HepG2 (cell line): ENCODE data around the gene F7. TPM values are rescaled to one million over a fixed set of nuclear protein-coding genes. Genes with fewer than 3 reads are reported as not detected.

Experiments used
- BRCA1 ChIP-seq: sonication (generic); formaldehyde crosslinking; IDR thresholded peaks from 2 replicates; pipeline ENCODE4 v1.4.0; 2020; ENCODE audit warnings: missing genetic modification reagents
- CCDC6 ChIP-seq: sonication (generic); formaldehyde crosslinking; IDR thresholded peaks from 2 replicates; pipeline ENCODE4 v1.8.1; 2022; ENCODE audit warnings: mild to moderate bottlenecking, missing genetic modification reagents, moderate library complexity
- DR1 ChIP-seq: sonication (generic); formaldehyde crosslinking; IDR thresholded peaks from 2 replicates; pipeline ENCODE4 v1.8.0; 2021; ENCODE audit warnings: mild to moderate bottlenecking, missing genetic modification reagents, inconsistent platforms
- FOXJ3 ChIP-seq: sonication (generic); formaldehyde crosslinking; IDR thresholded peaks from 2 replicates; pipeline ENCODE4 v1.4.0; 2020; ENCODE audit warnings: missing genetic modification reagents, mild to moderate bottlenecking, borderline replicate concordance
- RFXANK ChIP-seq: IDR thresholded peaks from 2 replicates; pipeline ENCODE4 v1.6.1; 2016
- SMC3 ChIP-seq: IDR thresholded peaks from 2 replicates; pipeline ENCODE4 v1.6.1; 2011; ENCODE audit warnings: low read length, improper control_type of control experiment
- ZNF572 ChIP-seq: sonication (generic); formaldehyde crosslinking; IDR thresholded peaks from 2 replicates; pipeline ENCODE4 v1.5.1; 2020; ENCODE audit warnings: mild to moderate bottlenecking, missing genetic modification reagents
- polyA plus RNA-seq, 8 experiments: library from polyadenylated mRNA; depleted of rRNA in 3 of 8; stranded (reverse) in 7 of 8; unstranded in 1 of 8; fragments of >200 nt; fragmentation: Illumina TruSeq in 4 of 8; extraction: Trizol in 4 of 8; gene quantifications; 2 replicates each; pipeline versions ENCODE4 v1.2.1 to v1.2.3, GENCODE V29; 2011 to 2016; ENCODE audit warnings: low read depth in 4 of 8, missing spikeins in 1 of 8, mixed read lengths in 1 of 8; ENCODE audit not compliant: insufficient read depth in 1 of 8
- total RNA-seq, 5 experiments: library from RNA; depleted of rRNA; stranded (reverse); fragments of >200 nt; fragmentation: Illumina TruSeq; extraction: Trizol; gene quantifications; 2 replicates each; pipeline ENCODE4 v1.2.3, GENCODE V29; 2016; ENCODE audit warnings: low read depth in 1 of 5
- TF ChIP-seq, protein P1 (sequence below): sonication (generic); formaldehyde crosslinking; IDR thresholded peaks from 2 replicates; pipeline ENCODE4 v1.9.0; 2021; ENCODE audit warnings: missing genetic modification reagents, mild to moderate bottlenecking, borderline replicate concordance
- TF ChIP-seq, protein P2 (sequence below): sonication (generic); formaldehyde crosslinking; IDR thresholded peaks from 2 replicates; pipeline ENCODE4 v1.4.0; 2020; ENCODE audit warnings: mild to moderate bottlenecking, missing genetic modification reagents
- TF ChIP-seq, protein P3 (sequence below): sonication (generic); formaldehyde crosslinking; IDR thresholded peaks from 2 replicates; pipeline ENCODE4 v1.5.0; 2020; ENCODE audit warnings: missing genetic modification reagents, mild to moderate bottlenecking, borderline replicate concordance
- TF ChIP-seq, protein P4 (sequence below), 2 experiments: sonication (generic) in 1 of 2; formaldehyde crosslinking in 1 of 2; IDR thresholded peaks; 2 replicates each; pipeline versions ENCODE4 v1.5.1 to v1.6.1; 2011 to 2020; ENCODE audit warnings: borderline replicate concordance in 1 of 2, low read depth in 1 of 2, low read length in 1 of 2, mild to moderate bottlenecking in 1 of 2, missing genetic modification reagents in 1 of 2, moderate library complexity in 1 of 2
- TF ChIP-seq, protein P5 (sequence below): sonication (generic); formaldehyde crosslinking; IDR thresholded peaks from 2 replicates; pipeline ENCODE4 v1.5.1; 2020; ENCODE audit warnings: missing genetic modification reagents, mild to moderate bottlenecking, borderline replicate concordance
- TF ChIP-seq, protein P6 (sequence below): sonication (generic); formaldehyde crosslinking; IDR thresholded peaks from 2 replicates; pipeline ENCODE4 v1.9.0; 2021; ENCODE audit warnings: missing genetic modification reagents, borderline replicate concordance

Gene F7
- total and polyA plus RNA-seq, 2 of the 13 experiments (the other 11 are each of a cell fraction or from before 2014, with no cell fraction given), result 12.6 to 26.5 TPM

DNA sequence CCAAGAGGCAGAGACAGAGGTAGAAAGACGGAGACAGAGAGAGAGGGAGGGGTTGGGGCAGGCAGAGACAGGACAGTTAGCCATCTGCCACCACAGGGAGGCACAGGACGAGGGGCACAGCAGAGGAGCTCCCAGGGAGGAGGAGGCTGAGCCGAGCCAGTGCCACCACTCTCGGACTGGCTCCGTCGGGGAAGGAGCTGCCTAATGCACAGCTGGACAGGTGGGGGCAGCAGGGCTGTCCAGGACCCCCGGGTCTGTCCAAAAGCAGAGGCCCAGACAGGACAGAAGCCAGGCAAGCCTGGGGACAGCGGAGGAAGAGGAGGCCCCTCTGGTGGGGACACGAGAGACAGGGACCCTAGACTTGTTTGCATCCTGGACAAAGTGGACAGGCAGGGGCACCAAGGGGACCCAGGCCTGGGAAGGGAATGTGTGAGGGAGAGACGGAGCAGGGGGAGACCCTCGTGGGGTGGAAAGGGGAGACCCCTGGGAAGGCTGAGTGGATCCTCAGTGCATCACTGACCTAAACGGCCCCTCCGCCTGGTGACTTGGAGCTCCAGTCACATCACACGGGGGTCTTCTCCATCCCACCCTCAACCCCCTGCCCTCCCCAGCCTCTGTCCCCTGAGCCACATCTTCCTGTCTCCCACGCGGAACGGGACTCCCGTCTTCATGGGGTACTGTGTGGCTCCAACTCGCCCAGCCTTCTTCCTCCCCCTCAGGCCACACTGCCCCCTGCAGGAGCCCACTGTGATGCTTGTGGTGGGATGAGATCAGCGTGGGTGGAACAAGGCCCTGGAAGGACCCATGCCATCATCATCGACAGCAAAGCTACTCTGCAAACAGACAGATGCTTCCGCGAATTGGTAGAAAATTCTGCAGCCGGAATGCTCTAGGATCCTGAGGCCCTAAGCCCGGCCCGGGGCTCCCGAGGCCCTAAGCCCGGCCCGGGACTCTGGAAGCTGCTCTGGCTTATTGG, 17.9 kb downstream of the F7 start (continued):
- TF ChIP-seq, protein P1, sequence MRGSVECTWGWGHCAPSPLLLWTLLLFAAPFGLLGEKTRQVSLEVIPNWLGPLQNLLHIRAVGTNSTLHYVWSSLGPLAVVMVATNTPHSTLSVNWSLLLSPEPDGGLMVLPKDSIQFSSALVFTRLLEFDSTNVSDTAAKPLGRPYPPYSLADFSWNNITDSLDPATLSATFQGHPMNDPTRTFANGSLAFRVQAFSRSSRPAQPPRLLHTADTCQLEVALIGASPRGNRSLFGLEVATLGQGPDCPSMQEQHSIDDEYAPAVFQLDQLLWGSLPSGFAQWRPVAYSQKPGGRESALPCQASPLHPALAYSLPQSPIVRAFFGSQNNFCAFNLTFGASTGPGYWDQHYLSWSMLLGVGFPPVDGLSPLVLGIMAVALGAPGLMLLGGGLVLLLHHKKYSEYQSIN (CRISPR knock-in tag), result no peak
- TF ChIP-seq SMC3, result peak; percentile 73
- TF ChIP-seq CCDC6 (CRISPR knock-in tag), result no peak
- no peak for TF ChIP-seq DR1 (CRISPR knock-in tag)
- TF ChIP-seq, protein P2, sequence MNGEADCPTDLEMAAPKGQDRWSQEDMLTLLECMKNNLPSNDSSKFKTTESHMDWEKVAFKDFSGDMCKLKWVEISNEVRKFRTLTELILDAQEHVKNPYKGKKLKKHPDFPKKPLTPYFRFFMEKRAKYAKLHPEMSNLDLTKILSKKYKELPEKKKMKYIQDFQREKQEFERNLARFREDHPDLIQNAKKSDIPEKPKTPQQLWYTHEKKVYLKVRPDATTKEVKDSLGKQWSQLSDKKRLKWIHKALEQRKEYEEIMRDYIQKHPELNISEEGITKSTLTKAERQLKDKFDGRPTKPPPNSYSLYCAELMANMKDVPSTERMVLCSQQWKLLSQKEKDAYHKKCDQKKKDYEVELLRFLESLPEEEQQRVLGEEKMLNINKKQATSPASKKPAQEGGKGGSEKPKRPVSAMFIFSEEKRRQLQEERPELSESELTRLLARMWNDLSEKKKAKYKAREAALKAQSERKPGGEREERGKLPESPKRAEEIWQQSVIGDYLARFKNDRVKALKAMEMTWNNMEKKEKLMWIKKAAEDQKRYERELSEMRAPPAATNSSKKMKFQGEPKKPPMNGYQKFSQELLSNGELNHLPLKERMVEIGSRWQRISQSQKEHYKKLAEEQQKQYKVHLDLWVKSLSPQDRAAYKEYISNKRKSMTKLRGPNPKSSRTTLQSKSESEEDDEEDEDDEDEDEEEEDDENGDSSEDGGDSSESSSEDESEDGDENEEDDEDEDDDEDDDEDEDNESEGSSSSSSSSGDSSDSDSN (CRISPR knock-in tag), result no peak
- TF ChIP-seq, protein P3, sequence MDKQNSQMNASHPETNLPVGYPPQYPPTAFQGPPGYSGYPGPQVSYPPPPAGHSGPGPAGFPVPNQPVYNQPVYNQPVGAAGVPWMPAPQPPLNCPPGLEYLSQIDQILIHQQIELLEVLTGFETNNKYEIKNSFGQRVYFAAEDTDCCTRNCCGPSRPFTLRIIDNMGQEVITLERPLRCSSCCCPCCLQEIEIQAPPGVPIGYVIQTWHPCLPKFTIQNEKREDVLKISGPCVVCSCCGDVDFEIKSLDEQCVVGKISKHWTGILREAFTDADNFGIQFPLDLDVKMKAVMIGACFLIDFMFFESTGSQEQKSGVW (CRISPR knock-in tag), result no peak
- TF ChIP-seq, protein P4, sequence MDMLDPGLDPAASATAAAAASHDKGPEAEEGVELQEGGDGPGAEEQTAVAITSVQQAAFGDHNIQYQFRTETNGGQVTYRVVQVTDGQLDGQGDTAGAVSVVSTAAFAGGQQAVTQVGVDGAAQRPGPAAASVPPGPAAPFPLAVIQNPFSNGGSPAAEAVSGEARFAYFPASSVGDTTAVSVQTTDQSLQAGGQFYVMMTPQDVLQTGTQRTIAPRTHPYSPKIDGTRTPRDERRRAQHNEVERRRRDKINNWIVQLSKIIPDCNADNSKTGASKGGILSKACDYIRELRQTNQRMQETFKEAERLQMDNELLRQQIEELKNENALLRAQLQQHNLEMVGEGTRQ (IDR thresholded peaks at IDR 0.05; ENCODE audit: low read depth, low read length), result no peak
- TF ChIP-seq, protein P4 (CRISPR knock-in tag; IDR thresholded peaks at IDR 0.05; ENCODE audit: borderline replicate concordance), result no peak
- TF ChIP-seq, protein P5, sequence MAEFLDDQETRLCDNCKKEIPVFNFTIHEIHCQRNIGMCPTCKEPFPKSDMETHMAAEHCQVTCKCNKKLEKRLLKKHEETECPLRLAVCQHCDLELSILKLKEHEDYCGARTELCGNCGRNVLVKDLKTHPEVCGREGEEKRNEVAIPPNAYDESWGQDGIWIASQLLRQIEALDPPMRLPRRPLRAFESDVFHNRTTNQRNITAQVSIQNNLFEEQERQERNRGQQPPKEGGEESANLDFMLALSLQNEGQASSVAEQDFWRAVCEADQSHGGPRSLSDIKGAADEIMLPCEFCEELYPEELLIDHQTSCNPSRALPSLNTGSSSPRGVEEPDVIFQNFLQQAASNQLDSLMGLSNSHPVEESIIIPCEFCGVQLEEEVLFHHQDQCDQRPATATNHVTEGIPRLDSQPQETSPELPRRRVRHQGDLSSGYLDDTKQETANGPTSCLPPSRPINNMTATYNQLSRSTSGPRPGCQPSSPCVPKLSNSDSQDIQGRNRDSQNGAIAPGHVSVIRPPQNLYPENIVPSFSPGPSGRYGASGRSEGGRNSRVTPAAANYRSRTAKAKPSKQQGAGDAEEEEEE, result no peak
- no peak for TF ChIP-seq FOXJ3 (CRISPR knock-in tag)
- no peak; the same call in 1 of the 2 replicates for TF ChIP-seq ZNF572 (CRISPR knock-in tag)
- no peak for TF ChIP-seq RFXANK (CRISPR knock-in tag)
- no peak for TF ChIP-seq BRCA1
- TF ChIP-seq, protein P6, sequence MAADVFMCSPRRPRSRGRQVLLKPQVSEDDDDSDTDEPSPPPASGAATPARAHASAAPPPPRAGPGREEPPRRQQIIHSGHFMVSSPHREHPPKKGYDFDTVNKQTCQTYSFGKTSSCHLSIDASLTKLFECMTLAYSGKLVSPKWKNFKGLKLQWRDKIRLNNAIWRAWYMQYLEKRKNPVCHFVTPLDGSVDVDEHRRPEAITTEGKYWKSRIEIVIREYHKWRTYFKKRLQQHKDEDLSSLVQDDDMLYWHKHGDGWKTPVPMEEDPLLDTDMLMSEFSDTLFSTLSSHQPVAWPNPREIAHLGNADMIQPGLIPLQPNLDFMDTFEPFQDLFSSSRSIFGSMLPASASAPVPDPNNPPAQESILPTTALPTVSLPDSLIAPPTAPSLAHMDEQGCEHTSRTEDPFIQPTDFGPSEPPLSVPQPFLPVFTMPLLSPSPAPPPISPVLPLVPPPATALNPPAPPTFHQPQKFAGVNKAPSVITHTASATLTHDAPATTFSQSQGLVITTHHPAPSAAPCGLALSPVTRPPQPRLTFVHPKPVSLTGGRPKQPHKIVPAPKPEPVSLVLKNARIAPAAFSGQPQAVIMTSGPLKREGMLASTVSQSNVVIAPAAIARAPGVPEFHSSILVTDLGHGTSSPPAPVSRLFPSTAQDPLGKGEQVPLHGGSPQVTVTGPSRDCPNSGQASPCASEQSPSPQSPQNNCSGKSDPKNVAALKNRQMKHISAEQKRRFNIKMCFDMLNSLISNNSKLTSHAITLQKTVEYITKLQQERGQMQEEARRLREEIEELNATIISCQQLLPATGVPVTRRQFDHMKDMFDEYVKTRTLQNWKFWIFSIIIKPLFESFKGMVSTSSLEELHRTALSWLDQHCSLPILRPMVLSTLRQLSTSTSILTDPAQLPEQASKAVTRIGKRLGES (CRISPR knock-in tag), result no peak
